HepG2 (cell line): ENCODE measurements around the gene CRYZL1. TPM values are rescaled to one million over a fixed set of nuclear protein-coding genes. Genes with fewer than 3 reads are reported as not detected.
A peak's percentile ranks its signal among the peaks of the same experiment; 100 is the strongest.

Experiments used
- BRCA1 ChIP-seq: sonication (generic); formaldehyde crosslinking; IDR thresholded peaks from 2 replicates; pipeline ENCODE4 v1.4.0; 2020; ENCODE audit warnings: missing genetic modification reagents
- ELF3 ChIP-seq: IDR thresholded peaks from 2 replicates; pipeline ENCODE4 v1.6.1; 2016; ENCODE audit warnings: missing genetic modification reagents, missing compliant biosample characterization
- ESRRA ChIP-seq: sonication (generic); formaldehyde crosslinking; IDR thresholded peaks from 2 replicates; pipeline ENCODE4 v1.5.1; 2020; ENCODE audit warnings: mild to moderate bottlenecking, low read depth, missing genetic modification reagents
- IRF2 ChIP-seq: IDR thresholded peaks from 2 replicates; pipeline ENCODE4 v1.6.1; 2018; ENCODE audit warnings: missing genetic modification reagents, missing compliant biosample characterization
- NFE2L1 ChIP-seq: sonication (generic); formaldehyde crosslinking; IDR thresholded peaks from 2 replicates; pipeline ENCODE4 v1.4.0; 2020; ENCODE audit warnings: missing genetic modification reagents, mild to moderate bottlenecking, borderline replicate concordance
- NRL ChIP-seq: sonication (generic); formaldehyde crosslinking; IDR thresholded peaks from 2 replicates; pipeline ENCODE4 v1.5.0; 2020; ENCODE audit warnings: missing genetic modification reagents, mild to moderate bottlenecking, moderate library complexity, borderline replicate concordance
- PCBP1 ChIP-seq: fragments of 200-400 bp; formaldehyde crosslinking; IDR thresholded peaks from 2 replicates; pipeline ENCODE4 v1.6.1; 2017; ENCODE audit warnings: mild to moderate bottlenecking, low read depth, low read length, borderline replicate concordance
- SATB2 ChIP-seq: sonication (generic); formaldehyde crosslinking; IDR thresholded peaks from 2 replicates; pipeline ENCODE4 v1.5.0; 2020; ENCODE audit warnings: missing genetic modification reagents
- TBP ChIP-seq: sonication (generic); formaldehyde crosslinking; IDR thresholded peaks from 2 replicates; pipeline ENCODE4 v1.5.0; 2020; ENCODE audit warnings: missing genetic modification reagents
- ZFY ChIP-seq: sonication (generic); formaldehyde crosslinking; IDR thresholded peaks from 2 replicates; pipeline ENCODE4 v1.4.0; 2020; ENCODE audit warnings: missing genetic modification reagents
- ZNF101 ChIP-seq: sonication (generic); formaldehyde crosslinking; IDR thresholded peaks from 2 replicates; pipeline ENCODE4 v1.4.0; 2020; ENCODE audit warnings: mild to moderate bottlenecking, low read depth, missing genetic modification reagents, borderline replicate concordance
- ZNF143 ChIP-seq: sonication (generic); formaldehyde crosslinking; IDR thresholded peaks from 2 replicates; pipeline ENCODE4 v1.4.0; 2020; ENCODE audit warnings: missing genetic modification reagents
- ZNF616 ChIP-seq: sonication (generic); formaldehyde crosslinking; IDR thresholded peaks from 2 replicates; pipeline ENCODE4 v1.5.0; 2020; ENCODE audit warnings: low read depth, mild to moderate bottlenecking, missing genetic modification reagents
- ZNF709 ChIP-seq: sonication (generic); formaldehyde crosslinking; IDR thresholded peaks from 2 replicates; pipeline ENCODE4 v1.5.0; 2020; ENCODE audit warnings: mild to moderate bottlenecking, missing genetic modification reagents
- ZNF749 ChIP-seq: sonication (generic); formaldehyde crosslinking; IDR thresholded peaks from 2 replicates; pipeline ENCODE4 v1.8.0; 2022; ENCODE audit warnings: mild to moderate bottlenecking, missing genetic modification reagents, moderate library complexity, borderline replicate concordance
- polyA plus RNA-seq, 8 experiments: library from polyadenylated mRNA; depleted of rRNA in 3 of 8; stranded (reverse) in 7 of 8; unstranded in 1 of 8; fragments of >200 nt; fragmentation: Illumina TruSeq in 4 of 8; extraction: Trizol in 4 of 8; gene quantifications; 2 replicates each; pipeline versions ENCODE4 v1.2.1 to v1.2.3, GENCODE V29; 2011 to 2016; ENCODE audit warnings: low read depth in 4 of 8, missing spikeins in 1 of 8, mixed read lengths in 1 of 8; ENCODE audit not compliant: insufficient read depth in 1 of 8
- total RNA-seq, 5 experiments: library from RNA; depleted of rRNA; stranded (reverse); fragments of >200 nt; fragmentation: Illumina TruSeq; extraction: Trizol; gene quantifications; 2 replicates each; pipeline ENCODE4 v1.2.3, GENCODE V29; 2016; ENCODE audit warnings: low read depth in 1 of 5
- TF ChIP-seq, protein P1 (sequence below): IDR thresholded peaks from 2 replicates; pipeline ENCODE4 v1.6.1; 2012; ENCODE audit warnings: low read depth, low read length, improper control_type of control experiment
- TF ChIP-seq, protein P2 (sequence below): sonication (generic); formaldehyde crosslinking; IDR thresholded peaks from 2 replicates; pipeline ENCODE4 v1.4.0; 2020; ENCODE audit warnings: missing genetic modification reagents
- TF ChIP-seq, protein P3 (sequence below): sonication (generic); formaldehyde crosslinking; IDR thresholded peaks from 2 replicates; pipeline ENCODE4 v1.4.0; 2020; ENCODE audit warnings: missing genetic modification reagents, mild to moderate bottlenecking, borderline replicate concordance

CRYZL1 gene
- total and polyA plus RNA-seq, 2 of the 13 experiments (the other 11 are each of a cell fraction or from before 2014, with no cell fraction given), result 20.3 to 27.7 TPM

DNA sequence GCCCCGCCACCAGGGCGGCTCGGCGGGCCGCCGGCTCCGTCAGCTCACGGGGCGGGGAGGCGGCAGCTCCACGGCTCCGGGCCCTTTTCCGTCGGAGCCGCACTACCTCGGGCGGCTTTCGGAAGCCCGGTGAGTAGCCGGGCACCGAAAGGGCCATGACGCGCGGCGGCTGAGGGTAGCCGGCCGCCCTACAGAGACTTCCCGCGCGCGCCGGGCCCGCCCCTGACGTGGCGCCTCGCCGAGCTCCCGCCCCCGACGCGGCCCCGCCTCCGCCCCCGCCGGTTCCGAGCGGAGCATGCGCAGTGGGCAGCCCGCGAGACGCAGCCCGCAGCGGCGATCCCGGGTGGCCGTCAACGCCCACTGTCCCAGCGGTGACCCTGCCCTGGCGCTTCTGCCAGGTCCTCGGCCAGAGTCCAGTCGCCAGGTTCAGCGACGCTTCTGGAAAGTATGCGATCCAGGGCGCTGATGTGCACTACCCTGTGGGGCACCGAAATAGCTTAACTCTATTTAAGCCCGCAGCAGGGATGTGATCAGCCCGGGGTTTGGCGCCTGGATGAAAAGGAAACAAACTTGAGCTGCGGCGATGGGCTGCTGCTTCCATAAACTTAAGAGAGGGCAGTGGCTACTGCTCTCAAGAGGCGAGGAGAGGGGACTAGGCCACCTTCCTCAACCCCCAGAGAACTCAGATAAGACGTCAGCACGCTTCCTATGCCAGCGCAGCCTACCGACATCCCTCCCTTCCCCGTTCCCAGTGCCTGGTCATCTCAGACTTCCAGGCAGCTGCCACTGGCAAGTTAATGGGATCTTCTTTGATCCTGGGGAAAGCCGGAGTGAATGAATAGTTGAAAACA is 52.8 kb downstream of the CRYZL1 start, which contains the start of gene DONSON (continued):
- TF ChIP-seq, protein P1, sequence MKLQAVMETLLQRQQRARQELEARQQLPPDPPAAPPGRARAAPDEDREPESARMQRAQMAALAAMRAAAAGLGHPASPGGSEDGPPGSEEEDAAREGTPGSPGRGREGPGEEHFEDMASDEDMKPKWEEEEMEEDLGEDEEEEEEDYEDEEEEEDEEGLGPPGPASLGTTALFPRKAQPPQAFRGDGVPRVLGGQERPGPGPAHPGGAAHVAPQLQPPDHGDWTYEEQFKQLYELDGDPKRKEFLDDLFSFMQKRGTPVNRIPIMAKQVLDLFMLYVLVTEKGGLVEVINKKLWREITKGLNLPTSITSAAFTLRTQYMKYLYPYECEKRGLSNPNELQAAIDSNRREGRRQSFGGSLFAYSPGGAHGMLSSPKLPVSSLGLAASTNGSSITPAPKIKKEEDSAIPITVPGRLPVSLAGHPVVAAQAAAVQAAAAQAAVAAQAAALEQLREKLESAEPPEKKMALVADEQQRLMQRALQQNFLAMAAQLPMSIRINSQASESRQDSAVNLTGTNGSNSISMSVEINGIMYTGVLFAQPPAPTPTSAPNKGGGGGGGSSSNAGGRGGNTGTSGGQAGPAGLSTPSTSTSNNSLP, result no peak; the same call in 1 of the 2 replicates
- TF ChIP-seq ZNF616 (CRISPR knock-in tag) (no peak), ZFY (CRISPR knock-in tag) (peak; percentile 57), NRL (peak; percentile 76; the same call in 1 of the 2 replicates), IRF2 (CRISPR knock-in tag) (peak; percentile 81), NFE2L1 (no peak), ZNF143 (CRISPR knock-in tag) (0 out of 2 replicates have a peak, but pooled peaks have one; percentile 53), ELF3 (0 out of 2 replicates have a peak, but pooled peaks have one; percentile 16), PCBP1 (no peak), ZNF101 (CRISPR knock-in tag) (0 out of 2 replicates have a peak, but pooled peaks have one; percentile 58), ZNF749 (CRISPR knock-in tag) (peak; percentile 64; the same call in 1 of the 2 replicates), ZNF709 (CRISPR knock-in tag) (peak; percentile 65), SATB2 (CRISPR knock-in tag) (peak; percentile 24; the same call in 1 of the 2 replicates), TBP (CRISPR knock-in tag) (0 out of 2 replicates have a peak, but pooled peaks have one; percentile 88), ESRRA (peak; percentile 75; the same call in 1 of the 2 replicates), BRCA1 (peak; percentile 53)
- TF ChIP-seq, protein P2, sequence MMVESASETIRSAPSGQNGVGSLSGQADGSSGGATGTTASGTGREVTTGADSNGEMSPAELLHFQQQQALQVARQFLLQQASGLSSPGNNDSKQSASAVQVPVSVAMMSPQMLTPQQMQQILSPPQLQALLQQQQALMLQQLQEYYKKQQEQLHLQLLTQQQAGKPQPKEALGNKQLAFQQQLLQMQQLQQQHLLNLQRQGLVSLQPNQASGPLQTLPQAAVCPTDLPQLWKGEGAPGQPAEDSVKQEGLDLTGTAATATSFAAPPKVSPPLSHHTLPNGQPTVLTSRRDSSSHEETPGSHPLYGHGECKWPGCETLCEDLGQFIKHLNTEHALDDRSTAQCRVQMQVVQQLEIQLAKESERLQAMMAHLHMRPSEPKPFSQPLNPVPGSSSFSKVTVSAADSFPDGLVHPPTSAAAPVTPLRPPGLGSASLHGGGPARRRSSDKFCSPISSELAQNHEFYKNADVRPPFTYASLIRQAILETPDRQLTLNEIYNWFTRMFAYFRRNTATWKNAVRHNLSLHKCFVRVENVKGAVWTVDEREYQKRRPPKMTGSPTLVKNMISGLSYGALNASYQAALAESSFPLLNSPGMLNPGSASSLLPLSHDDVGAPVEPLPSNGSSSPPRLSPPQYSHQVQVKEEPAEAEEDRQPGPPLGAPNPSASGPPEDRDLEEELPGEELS (CRISPR knock-in tag), result peak; percentile 57
- TF ChIP-seq, protein P3, sequence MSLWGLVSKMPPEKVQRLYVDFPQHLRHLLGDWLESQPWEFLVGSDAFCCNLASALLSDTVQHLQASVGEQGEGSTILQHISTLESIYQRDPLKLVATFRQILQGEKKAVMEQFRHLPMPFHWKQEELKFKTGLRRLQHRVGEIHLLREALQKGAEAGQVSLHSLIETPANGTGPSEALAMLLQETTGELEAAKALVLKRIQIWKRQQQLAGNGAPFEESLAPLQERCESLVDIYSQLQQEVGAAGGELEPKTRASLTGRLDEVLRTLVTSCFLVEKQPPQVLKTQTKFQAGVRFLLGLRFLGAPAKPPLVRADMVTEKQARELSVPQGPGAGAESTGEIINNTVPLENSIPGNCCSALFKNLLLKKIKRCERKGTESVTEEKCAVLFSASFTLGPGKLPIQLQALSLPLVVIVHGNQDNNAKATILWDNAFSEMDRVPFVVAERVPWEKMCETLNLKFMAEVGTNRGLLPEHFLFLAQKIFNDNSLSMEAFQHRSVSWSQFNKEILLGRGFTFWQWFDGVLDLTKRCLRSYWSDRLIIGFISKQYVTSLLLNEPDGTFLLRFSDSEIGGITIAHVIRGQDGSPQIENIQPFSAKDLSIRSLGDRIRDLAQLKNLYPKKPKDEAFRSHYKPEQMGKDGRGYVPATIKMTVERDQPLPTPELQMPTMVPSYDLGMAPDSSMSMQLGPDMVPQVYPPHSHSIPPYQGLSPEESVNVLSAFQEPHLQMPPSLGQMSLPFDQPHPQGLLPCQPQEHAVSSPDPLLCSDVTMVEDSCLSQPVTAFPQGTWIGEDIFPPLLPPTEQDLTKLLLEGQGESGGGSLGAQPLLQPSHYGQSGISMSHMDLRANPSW, result 0 out of 2 replicates have a peak, but pooled peaks have one; percentile 28
